CD14-positive monocyte (primary cell): Measurements from ENCODE around the gene QPCT. TPM values are rescaled to one million over a fixed set of nuclear protein-coding genes. Genes with fewer than 3 reads are reported as not detected.

Experiments used
- DNase-seq, 3 donors: peaks; one replicate each; pipeline ENCODE4 v3.0.0-alpha.2; 2011 to 2022
- H2AFZ ChIP-seq: 2 replicates; pipeline ENCODE4 v1.6.0; 2012; ENCODE audit warnings: mild to moderate bottlenecking, low read depth, low read length, inconsistent platforms; ENCODE audit not compliant: insufficient read depth, poor library complexity, severe bottlenecking
- H3K27ac ChIP-seq, 2 donors: 1 replicate in 1 of 2; 2 replicates in 1 of 2; pipeline ENCODE4 v1.5.1; 2012 to 2013; ENCODE audit warnings: low read length in 2 of 2, control low read depth in 1 of 2, inconsistent platforms in 1 of 2, low read depth in 1 of 2, mild to moderate bottlenecking in 1 of 2
- H3K27me3 ChIP-seq, 2 donors: one replicate each; pipeline versions ENCODE4 v1.6.0 to v1.6.1; 2011 to 2013; ENCODE audit warnings: low read length in 2 of 2; ENCODE audit not compliant: control insufficient read depth in 2 of 2, insufficient read depth in 2 of 2
- H3K36me3 ChIP-seq, 2 donors: replicated peaks in 1 of 2; 1 replicate in 1 of 2; 2 replicates in 1 of 2; pipeline versions ENCODE4 v1.5.1 to v1.6.1; 2012 to 2013; ENCODE audit warnings: low read length in 2 of 2, control low read depth in 1 of 2, inconsistent platforms in 1 of 2, mild to moderate bottlenecking in 1 of 2; ENCODE audit not compliant: insufficient read depth in 2 of 2, control insufficient read depth in 1 of 2
- H3K4me1 ChIP-seq, 2 donors: 1 replicate in 1 of 2; 2 replicates in 1 of 2; pipeline versions ENCODE4 v1.5.1 to v1.6.1; 2012 to 2013; ENCODE audit warnings: low read length in 2 of 2, control low read depth in 1 of 2, inconsistent platforms in 1 of 2, mild to moderate bottlenecking in 1 of 2, moderate library complexity in 1 of 2; ENCODE audit not compliant: insufficient read depth in 2 of 2, control insufficient read depth in 1 of 2
- H3K4me2 ChIP-seq: replicated peaks from 2 replicates; pipeline ENCODE3; 2012; ENCODE audit warnings: low read length, moderate library complexity, mild to moderate bottlenecking; ENCODE audit not compliant: poor library complexity, severe bottlenecking; ENCODE audit errors: extremely low read depth
- H3K4me3 ChIP-seq, 3 experiments: fragments of 200-600 bp in 1 of 3; sonication (generic) in 1 of 3; replicated peaks in 1 of 3; 1 replicate in 2 of 3; 2 replicates in 1 of 3; pipeline ENCODE4 v1.5.1; 2011 to 2013; ENCODE audit warnings: low read length in 3 of 3, mild to moderate bottlenecking in 3 of 3, control low read depth in 2 of 3, low read depth in 2 of 3, inconsistent platforms in 1 of 3, moderate library complexity in 1 of 3
- H3K79me2 ChIP-seq: 2 replicates; pipeline ENCODE4 v1.6.0; 2012; ENCODE audit warnings: mild to moderate bottlenecking, control low read depth, inconsistent platforms, low read length, moderate library complexity; ENCODE audit not compliant: insufficient read depth
- H3K9ac ChIP-seq: 2 replicates; pipeline ENCODE4 v1.6.0; 2017; ENCODE audit warnings: low read length, mild to moderate bottlenecking; ENCODE audit not compliant: insufficient read depth, poor library complexity, severe bottlenecking
- H3K9me3 ChIP-seq, 2 donors: replicated peaks in 1 of 2; 1 replicate in 1 of 2; 2 replicates in 1 of 2; pipeline versions ENCODE4 v1.5.1 to v1.6.1; 2012 to 2013; ENCODE audit warnings: low read length in 2 of 2, control low read depth in 1 of 2; ENCODE audit not compliant: control insufficient read depth in 1 of 2, insufficient read depth in 1 of 2
- H4K20me1 ChIP-seq: 2 replicates; pipeline ENCODE4 v1.6.0; 2012; ENCODE audit warnings: mild to moderate bottlenecking, low read length, control low read depth, moderate library complexity; ENCODE audit not compliant: insufficient read depth
- H3K27ac Mint-ChIP-seq, 7 donors: one replicate each; pipeline ENCODE4 v1.8.0; 2020; ENCODE audit warnings: mild to moderate bottlenecking in 7 of 7, mixed read lengths in 7 of 7, moderate library complexity in 6 of 7, inconsistent platforms in 2 of 7
- H3K27me3 Mint-ChIP-seq, 3 donors: one replicate each; pipeline ENCODE4 v1.8.0; 2021 to 2022; ENCODE audit warnings: low read depth in 3 of 3, mild to moderate bottlenecking in 3 of 3, mixed read lengths in 3 of 3, moderate library complexity in 3 of 3, inconsistent platforms in 1 of 3
- H3K36me3 Mint-ChIP-seq, 2 donors: one replicate each; pipeline ENCODE4 v1.8.0; 2020; ENCODE audit warnings: mixed read lengths in 2 of 2, inconsistent platforms in 1 of 2, mild to moderate bottlenecking in 1 of 2
- H3K4me1 Mint-ChIP-seq: one replicate; pipeline ENCODE4 v1.8.0; 2020; ENCODE audit warnings: mild to moderate bottlenecking, mixed read lengths
- H3K4me3 Mint-ChIP-seq, 2 donors: one replicate each; pipeline ENCODE4 v1.8.0; 2020; ENCODE audit warnings: mild to moderate bottlenecking in 2 of 2, mixed read lengths in 2 of 2, moderate library complexity in 1 of 2
- H3K9me3 Mint-ChIP-seq, 7 donors: one replicate each; pipeline ENCODE4 v1.8.0; 2020 to 2022; ENCODE audit warnings: mixed read lengths in 7 of 7, mild to moderate bottlenecking in 6 of 7, moderate library complexity in 6 of 7, inconsistent platforms in 2 of 7
- WGBS: methylation state at CpG from one replicate; pipeline ENCODE4 v1.1.5; 2013; ENCODE audit warnings: missing lambda C conversion rate; ENCODE audit not compliant: insufficient coverage; 5-methylcytosine and 5-hydroxymethylcytosine counted together
- intact Hi-C, 2 donors: fragments of 100-400 bp; cut with micrococcal nuclease; formaldehyde crosslinking; loops; one replicate each; pipeline versions ENCODE4 v1.15.0 to v1.15.1; 2023
- polyA plus RNA-seq, 3 donors: library from polyadenylated mRNA; depleted of rRNA in 1 of 3; unstranded in 2 of 3; stranded (reverse) in 1 of 3; fragments of 300-500 nt in 2 of 3; fragments of >200 nt in 1 of 3; fragmentation: Illumina TruSeq in 2 of 3; gene quantifications; 1 replicate in 2 of 3; 2 replicates in 1 of 3; pipeline ENCODE4 v1.2.3, GENCODE V29; 2012 to 2021
- TF ChIP-seq, protein P1 (sequence below): fragments of 200-600 bp; IDR thresholded peaks from one replicate; pipeline ENCODE4 v1.8.0; 2022; ENCODE audit warnings: antibody characterized with exemption, mild to moderate bottlenecking

The QPCT gene
- polyA plus RNA-seq, 3 donors, result 54.7 to 302 (median 272) TPM

DNA sequence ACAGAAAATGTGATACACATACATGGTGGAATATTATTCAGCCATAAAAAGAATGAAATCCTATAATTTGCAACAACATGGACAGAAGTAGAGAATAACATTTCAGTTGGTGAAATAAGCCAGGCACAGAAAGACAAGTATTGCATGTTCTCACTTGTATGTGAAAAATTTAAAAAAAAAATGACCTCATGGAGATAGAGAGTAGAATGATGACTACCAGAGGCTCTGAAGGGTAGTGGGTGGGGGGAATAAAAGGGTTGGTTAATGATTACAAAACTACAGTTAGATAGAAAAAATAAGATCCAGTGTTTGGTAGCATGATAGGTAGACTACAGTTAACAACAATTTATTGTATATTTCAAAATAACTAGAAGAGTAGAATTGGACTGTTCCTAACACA, 44.3 kb upstream of the QPCT start:
- no peaks in the 10 kb centered on the region for H3K9me3 ChIP-seq
- Mint-ChIP-seq H3K27ac (no peak overlapping the region), H3K4me1 (peaks cover 13% of the 10 kb centered on the region), H3K36me3 (peaks cover 11 to 24% of the 10 kb centered on the region in 2 donors), H3K4me3 (no peak overlapping the region), H3K9me3 (peaks cover 0 to 3% (median 0%) of the 10 kb centered on the region in 7 donors), H3K27me3 (no peaks in the 10 kb centered on the region)
- H3K27me3 ChIP-seq, result no peaks in the 10 kb centered on the region
- intact Hi-C loops, result no loop called here
- no peak overlapping the region for H3K9ac ChIP-seq
- TF ChIP-seq, protein P1, sequence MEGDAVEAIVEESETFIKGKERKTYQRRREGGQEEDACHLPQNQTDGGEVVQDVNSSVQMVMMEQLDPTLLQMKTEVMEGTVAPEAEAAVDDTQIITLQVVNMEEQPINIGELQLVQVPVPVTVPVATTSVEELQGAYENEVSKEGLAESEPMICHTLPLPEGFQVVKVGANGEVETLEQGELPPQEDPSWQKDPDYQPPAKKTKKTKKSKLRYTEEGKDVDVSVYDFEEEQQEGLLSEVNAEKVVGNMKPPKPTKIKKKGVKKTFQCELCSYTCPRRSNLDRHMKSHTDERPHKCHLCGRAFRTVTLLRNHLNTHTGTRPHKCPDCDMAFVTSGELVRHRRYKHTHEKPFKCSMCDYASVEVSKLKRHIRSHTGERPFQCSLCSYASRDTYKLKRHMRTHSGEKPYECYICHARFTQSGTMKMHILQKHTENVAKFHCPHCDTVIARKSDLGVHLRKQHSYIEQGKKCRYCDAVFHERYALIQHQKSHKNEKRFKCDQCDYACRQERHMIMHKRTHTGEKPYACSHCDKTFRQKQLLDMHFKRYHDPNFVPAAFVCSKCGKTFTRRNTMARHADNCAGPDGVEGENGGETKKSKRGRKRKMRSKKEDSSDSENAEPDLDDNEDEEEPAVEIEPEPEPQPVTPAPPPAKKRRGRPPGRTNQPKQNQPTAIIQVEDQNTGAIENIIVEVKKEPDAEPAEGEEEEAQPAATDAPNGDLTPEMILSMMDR, result no peak
- peaks cover 51% of the 10 kb centered on the region for H4K20me1 ChIP-seq
- peaks cover 93% of the 10 kb centered on the region for H3K79me2 ChIP-seq
- H3K36me3 ChIP-seq, result peaks cover 0 to 7% of the 10 kb centered on the region in 2 donors
- no peak overlapping the region for H3K27ac ChIP-seq
- H3K4me1 ChIP-seq, result no peaks in the 10 kb centered on the region
- no peak overlapping the region for H2AFZ ChIP-seq
- H3K4me3 ChIP-seq, result no peak overlapping the region
- no peak for DNase-seq
- H3K4me2 ChIP-seq, result no peak overlapping the region

DNA sequence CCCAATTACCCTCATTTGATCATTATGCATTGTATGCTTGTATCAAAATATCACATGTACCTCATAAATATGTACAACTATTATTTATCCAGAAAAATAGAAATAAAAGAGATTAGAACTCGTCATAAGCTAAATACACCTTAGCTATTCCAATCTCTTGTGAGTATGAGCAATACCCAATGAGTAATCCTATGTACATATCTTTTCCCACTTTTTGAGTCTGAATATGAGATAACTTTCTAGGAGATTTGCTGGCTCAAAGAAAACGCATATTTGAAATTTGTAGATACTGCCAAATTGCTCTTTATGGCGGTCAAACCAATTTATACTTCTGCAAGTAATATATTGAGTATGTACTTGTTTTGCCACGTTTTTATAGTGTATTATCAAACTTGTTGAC, 43.9 kb upstream of the QPCT start:
- DNase-seq, result no peak
- Histone ChIP-seq H3K4me1 (no peaks in the 10 kb centered on the region), H3K9ac (no peak overlapping the region), H3K27ac (no peak overlapping the region), H3K79me2 (peaks cover 93% of the 10 kb centered on the region), H3K4me2 (no peak overlapping the region), H3K27me3 (no peaks in the 10 kb centered on the region), H3K36me3 (peaks cover 0 to 7% of the 10 kb centered on the region in 2 donors), H3K4me3 (no peak overlapping the region), H2AFZ (no peak overlapping the region), H3K9me3 (no peaks in the 10 kb centered on the region), H4K20me1 (peaks cover 54% of the 10 kb centered on the region)
- no CpG with 5 or more reads among the region's 4 CpGs for WGBS
- peaks cover 0 to 3% (median 0%) of the 10 kb centered on the region in 7 donors for H3K9me3 Mint-ChIP-seq
- no peaks in the 10 kb centered on the region for H3K27me3 Mint-ChIP-seq
- no peak overlapping the region for H3K4me3 Mint-ChIP-seq
- intact Hi-C loops, result no loop called here
- TF ChIP-seq, protein P1, result no peak
- H3K36me3 Mint-ChIP-seq, result peaks cover 11 to 24% of the 10 kb centered on the region in 2 donors
- H3K4me1 Mint-ChIP-seq, result peaks cover 13% of the 10 kb centered on the region
- no peak overlapping the region for H3K27ac Mint-ChIP-seq
